Right lobe of liver (tissue), 6 donors: ENCODE measurements around the gene DST. TPM values are rescaled to one million over a fixed set of nuclear protein-coding genes. Genes with fewer than 3 reads are reported as not detected.

ENCODE experiments used
- ATAC-seq, 4 donors: fragments of 200-7000 bp; cut with Tn5 transposase; one replicate each; pipeline ENCODE4 v1.9.1; 2020; ENCODE audit warnings: mild to moderate bottlenecking in 4 of 4, moderate library complexity in 4 of 4
- DNase-seq, 3 donors: peaks; one replicate each; pipeline ENCODE4 v3.0.0-alpha.2; 2020
- H3K27ac ChIP-seq, 3 donors: fragments of 200-600 bp; one replicate each; pipeline ENCODE4 v1.8.0; 2022
- H3K27me3 ChIP-seq, 2 donors: fragments of 200-600 bp; one replicate each; pipeline ENCODE4 v1.8.0; 2022
- H3K36me3 ChIP-seq, 4 donors: fragments of 200-600 bp; sonication (generic) in 1 of 4; one replicate each; pipeline versions ENCODE4 v1.5.1 to v1.8.0; 2017 to 2022; ENCODE audit warnings: control low read depth in 1 of 4
- H3K4me1 ChIP-seq, 4 donors: fragments of 200-600 bp; sonication (generic) in 1 of 4; one replicate each; pipeline versions ENCODE4 v1.5.1 to v1.8.0; 2017 to 2022; ENCODE audit warnings: control low read depth in 1 of 4
- H3K4me3 ChIP-seq, 3 donors: fragments of 200-600 bp; one replicate each; pipeline ENCODE4 v1.8.0; 2022
- H3K9me3 ChIP-seq, 4 donors: fragments of 200-600 bp; sonication (generic) in 1 of 4; one replicate each; pipeline versions ENCODE4 v1.5.1 to v1.8.0; 2017 to 2022; ENCODE audit warnings: control low read depth in 1 of 4
- POLR2A ChIP-seq: fragments of 450-650 bp; IDR thresholded peaks from one replicate; pipeline ENCODE4 v1.6.1; 2017; ENCODE audit warnings: antibody characterized with exemption, mild to moderate bottlenecking
- WGBS: methylation state at CpG from one replicate; pipeline ENCODE4 v1.1.6; 2018; ENCODE audit warnings: low coverage, low lambda C conversion rate; ENCODE audit not compliant: insufficient coverage; ENCODE audit errors: missing lambda C conversion rate; 5-methylcytosine and 5-hydroxymethylcytosine counted together
- intact Hi-C, 2 donors: fragments of 100-400 bp; cut with DNase I; formaldehyde crosslinking; loops; one replicate each; pipeline versions ENCODE4 v1.11.2 to v1.14.1; 2022
- total RNA-seq, 6 experiments: library from RNA; depleted of rRNA in 2 of 6; stranded (reverse); fragments of >200 nt in 2 of 6; fragmentation: NEBNext Ultra II Directional in 3 of 6; extraction: Animal tissue kit (Norgen Biotek cat#: 25700) in 3 of 6; gene quantifications; one replicate each; pipeline versions ENCODE4 v1.1.0 to v1.2.4, GENCODE V29; 2016 to 2023
- TF ChIP-seq, protein P1 (sequence below), 4 donors: fragments of 200-600 bp in 3 of 4; fragments of 450-650 bp in 1 of 4; IDR thresholded peaks; one replicate each; pipeline versions ENCODE4 v1.5.1 to v1.8.0; 2016 to 2022; ENCODE audit warnings: antibody characterized with exemption in 4 of 4, mild to moderate bottlenecking in 2 of 4
- donor health status: DM: no; HTN: yes; CAD: no.
- donor health status: DM: no; HTN: no; CAD: no.
- donor health status: DM: no; HTN: no; CAD: no.
- donor health status: DM: no; HTN: yes; CAD: no.
- donor health status: DM: no; HTN: yes; CAD: no.

DST gene
- total RNA-seq, 6 experiments from 2014 or later, result 92.1 to 207 (median 156) TPM

DNA sequence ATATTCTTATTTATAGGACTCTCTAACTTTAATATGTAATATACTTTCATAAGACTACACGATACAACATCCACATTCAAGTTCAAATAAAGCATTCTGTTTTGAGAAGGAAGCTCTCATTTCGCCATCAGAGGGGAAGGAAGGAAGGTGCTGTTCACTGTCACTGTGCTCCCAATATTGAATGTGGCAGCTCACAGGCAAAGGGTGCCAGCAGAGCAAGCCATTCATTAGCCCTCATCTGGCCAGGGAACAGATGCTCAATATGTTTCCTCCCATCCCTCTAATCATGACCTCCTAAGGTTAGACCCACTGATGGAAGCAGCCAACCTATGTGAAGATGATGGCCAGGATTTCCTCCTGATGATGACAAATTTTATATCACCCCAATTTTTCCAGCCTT, 154.4 kb downstream of the DST start:
- no peaks in the 10 kb centered on the region for H3K27me3 ChIP-seq
- H3K9me3 ChIP-seq, result no peaks in the 10 kb centered on the region
- TF ChIP-seq, protein P1, sequence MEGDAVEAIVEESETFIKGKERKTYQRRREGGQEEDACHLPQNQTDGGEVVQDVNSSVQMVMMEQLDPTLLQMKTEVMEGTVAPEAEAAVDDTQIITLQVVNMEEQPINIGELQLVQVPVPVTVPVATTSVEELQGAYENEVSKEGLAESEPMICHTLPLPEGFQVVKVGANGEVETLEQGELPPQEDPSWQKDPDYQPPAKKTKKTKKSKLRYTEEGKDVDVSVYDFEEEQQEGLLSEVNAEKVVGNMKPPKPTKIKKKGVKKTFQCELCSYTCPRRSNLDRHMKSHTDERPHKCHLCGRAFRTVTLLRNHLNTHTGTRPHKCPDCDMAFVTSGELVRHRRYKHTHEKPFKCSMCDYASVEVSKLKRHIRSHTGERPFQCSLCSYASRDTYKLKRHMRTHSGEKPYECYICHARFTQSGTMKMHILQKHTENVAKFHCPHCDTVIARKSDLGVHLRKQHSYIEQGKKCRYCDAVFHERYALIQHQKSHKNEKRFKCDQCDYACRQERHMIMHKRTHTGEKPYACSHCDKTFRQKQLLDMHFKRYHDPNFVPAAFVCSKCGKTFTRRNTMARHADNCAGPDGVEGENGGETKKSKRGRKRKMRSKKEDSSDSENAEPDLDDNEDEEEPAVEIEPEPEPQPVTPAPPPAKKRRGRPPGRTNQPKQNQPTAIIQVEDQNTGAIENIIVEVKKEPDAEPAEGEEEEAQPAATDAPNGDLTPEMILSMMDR (IDR thresholded peaks at IDR 0.05), result no peak
- no peak for TF ChIP-seq POLR2A
- ATAC-seq, result no peak
- H3K4me3 ChIP-seq, result no peak overlapping the region
- no peak for DNase-seq
- WGBS, result 74% methylated on average over 2 of the region's 2 CpGs
- no peak overlapping the region for H3K27ac ChIP-seq
- peaks cover 0 to 9% (median 4%) of the 10 kb centered on the region in 4 donors for H3K4me1 ChIP-seq
- intact Hi-C loops, result no loop called here
- H3K36me3 ChIP-seq, result peaks cover 0 to 54% (median 21%) of the 10 kb centered on the region in 4 donors

DNA sequence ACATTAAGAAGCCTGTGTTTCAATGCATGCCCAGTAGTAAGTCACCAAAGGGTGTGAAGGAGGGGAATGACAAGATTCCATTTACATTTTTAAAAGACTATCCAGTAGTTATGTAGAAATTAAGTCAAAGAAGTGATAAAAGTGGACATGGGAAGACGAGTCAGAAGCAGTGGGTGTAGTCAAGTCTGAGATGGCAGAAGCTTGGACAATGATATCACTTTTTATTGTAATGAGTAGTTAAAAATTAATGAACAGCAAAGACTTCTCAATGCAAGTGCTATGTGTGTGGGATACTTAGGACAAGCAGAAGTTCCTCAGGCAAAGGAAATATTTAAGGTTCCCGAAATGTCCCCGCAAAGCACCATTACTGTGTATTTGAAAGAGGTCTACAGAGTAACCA, 156.0 kb downstream of the DST start:
- peaks cover 0 to 40% (median 14%) of the 10 kb centered on the region in 4 donors for H3K36me3 ChIP-seq
- no peak for DNase-seq

DNA sequence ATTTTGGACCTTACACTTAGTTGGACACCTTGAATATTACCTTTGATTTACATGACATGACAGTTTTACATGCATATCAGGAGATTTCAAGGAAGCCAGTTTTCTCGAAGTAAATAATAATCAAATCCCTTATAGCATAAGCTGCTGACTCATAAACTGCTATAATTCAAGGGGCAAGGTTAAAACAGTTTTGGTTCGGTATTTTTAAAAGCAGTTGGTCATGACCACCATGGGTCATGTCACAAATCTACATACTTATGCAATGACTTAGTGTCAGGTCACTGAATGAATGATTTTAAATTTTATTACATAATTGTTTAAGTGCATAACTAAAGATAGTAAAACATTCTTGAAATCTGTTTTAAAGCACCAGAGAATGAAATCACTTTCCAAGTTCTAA, 158.0 kb downstream of the DST start:
- H3K27ac ChIP-seq, result peak overlapping the region in 1 of 3 donors; percentile 59
- no peaks in the 10 kb centered on the region for H3K9me3 ChIP-seq
- DNase-seq (no peak), ATAC-seq (no peak)
- intact Hi-C loops, result no loop called here
- H3K4me3 ChIP-seq, result no peak overlapping the region
- H3K4me1 ChIP-seq, result peaks cover 0 to 27% (median 9%) of the 10 kb centered on the region in 4 donors
- H3K36me3 ChIP-seq, result peaks cover 0 to 31% (median 17%) of the 10 kb centered on the region in 4 donors
- 74% methylated on average over 2 of the region's 2 CpGs for WGBS
- H3K27me3 ChIP-seq, result no peaks in the 10 kb centered on the region
- no peak for TF ChIP-seq POLR2A
- TF ChIP-seq, protein P1 (IDR thresholded peaks at IDR 0.05), result no peak

More for the DNA sequence above, 156.0 kb downstream of the DST start:
- no peak for TF ChIP-seq POLR2A
- TF ChIP-seq, protein P1 (IDR thresholded peaks at IDR 0.05), result no peak
- no peak overlapping the region for H3K27ac ChIP-seq
- no peaks in the 10 kb centered on the region for H3K9me3 ChIP-seq
- 97% methylated on average over 3 of the region's 3 CpGs for WGBS
- peaks cover 0 to 22% (median 9%) of the 10 kb centered on the region in 4 donors for H3K4me1 ChIP-seq
- no peak for ATAC-seq
- H3K27me3 ChIP-seq, result no peaks in the 10 kb centered on the region
- intact Hi-C loops, result no loop called here
- H3K4me3 ChIP-seq, result no peak overlapping the region

DNA sequence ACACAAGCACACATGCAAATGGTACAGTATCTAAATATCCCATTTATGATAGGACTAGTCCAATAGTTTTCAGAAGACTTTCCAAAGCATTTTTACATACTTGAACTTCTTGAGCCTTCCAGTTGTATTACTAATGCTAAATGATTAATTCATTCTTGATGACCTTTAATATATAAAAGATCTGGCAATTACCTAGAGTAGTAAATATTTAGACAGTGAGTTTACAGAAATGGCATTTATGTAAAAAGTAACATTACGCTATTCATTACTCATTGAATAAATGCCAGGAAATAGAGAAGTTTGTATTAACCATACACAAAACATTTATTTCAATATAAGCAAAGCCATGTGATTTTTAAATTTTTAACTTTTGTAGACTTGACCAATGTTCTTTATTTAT, 158.8 kb downstream of the DST start:
- WGBS, result 30% methylated on average over 1 of the region's 1 CpG
- intact Hi-C loops, result no loop called here
- Histone ChIP-seq H3K4me3 (no peak overlapping the region), H3K27ac (peak overlapping the region in 1 of 3 donors; percentile 59), H3K27me3 (no peaks in the 10 kb centered on the region), H3K9me3 (no peaks in the 10 kb centered on the region), H3K4me1 (peaks cover 0 to 29% (median 11%) of the 10 kb centered on the region in 4 donors), H3K36me3 (peaks cover 0 to 24% (median 16%) of the 10 kb centered on the region in 4 donors)
- ATAC-seq, result peak in 1 of 4 donors; percentile 16
- DNase-seq, result no peak
- TF ChIP-seq, protein P1 (IDR thresholded peaks at IDR 0.05), result no peak
- TF ChIP-seq POLR2A, result no peak
